ENCODE results near the gene ASB5. TPM values are rescaled to one million over a fixed set of nuclear protein-coding genes. Genes with fewer than 3 reads are reported as not detected.

The ASB5 gene
- polyA plus RNA-seq, 1 donor (not counting 4 experiments of a cell fraction or from before 2014, with no cell fraction given) = not detected

- H4K20me1 ChIP-seq (ENCODE audit: control insufficient read depth, extremely low read depth, insufficient read depth, low read length) = no peaks in the 10 kb centered on the region
- no peak overlapping the region for H3K9ac ChIP-seq (ENCODE audit: control insufficient read depth, extremely low read depth, insufficient read depth, low read length)
- dilution Hi-C loops (cut with MboI; ENCODE audit: extremely low pct_ligation_motif_present, low sequenced_read_pairs) = no loop called here
- no peaks in the 10 kb centered on the region for H3K9me3 ChIP-seq (ENCODE audit: control insufficient read depth, low read depth, low read length)
- H3K4me1 ChIP-seq (ENCODE audit: control insufficient read depth, extremely low read depth, insufficient read depth, low read length) = no peaks in the 10 kb centered on the region
- no peaks in the 10 kb centered on the region for H3K79me2 ChIP-seq (ENCODE audit: control insufficient read depth, insufficient read depth, low read length)
- DNase-seq (ENCODE audit: low read depth, low spot score) = no peak
- no peaks in the 10 kb centered on the region for H3K27me3 ChIP-seq (ENCODE audit: control insufficient read depth, extremely low read depth, insufficient read depth, low read length)
- no peak overlapping the region for H2AFZ ChIP-seq (ENCODE audit: control insufficient read depth, low read length)
- H3K4me2 ChIP-seq (ENCODE audit: control insufficient read depth, extremely low read depth, insufficient read depth, low read depth, low read length) = no peak overlapping the region
- no peak for FAIRE-seq
- no peaks in the 10 kb centered on the region for H3K36me3 ChIP-seq (ENCODE audit: control insufficient read depth in 2 of 2, extremely low read depth in 1 of 2, insufficient read depth in 2 of 2, low read length in 2 of 2)
- H3K9me1 ChIP-seq (ENCODE audit: control insufficient read depth, extremely low read depth, insufficient read depth, low read length) = no peaks in the 10 kb centered on the region
- H3K27ac ChIP-seq (ENCODE audit: control insufficient read depth, insufficient read depth, low read length) = no peak overlapping the region
- H3K4me3 ChIP-seq (ENCODE audit: control insufficient read depth in 2 of 3, extremely low read depth in 1 of 3, insufficient read depth in 2 of 3, low read depth in 1 of 3, low read length in 3 of 3) = no peak overlapping the region
- TF ChIP-seq EZH2 (IDR thresholded peaks at IDR 0.05; ENCODE audit: low read length) (no peak), CTCF (optimal IDR thresholded peaks at IDR 0.05 in 1 of 3, IDR thresholded peaks at IDR 0.05 in 1 of 3, conservative IDR thresholded peaks at IDR 0.05 in 1 of 3; ENCODE audit: extremely low read depth in 1 of 3, insufficient read depth in 2 of 3, low read length in 3 of 3) (no peak)
Observed at GRCh38 chr4:176238826-176239225, 30.2 kb downstream of the ASB5 start.

- Histone ChIP-seq H3K9ac (ENCODE audit: control insufficient read depth, extremely low read depth, insufficient read depth, low read length) (no peak overlapping the region), H3K4me3 (ENCODE audit: control insufficient read depth in 2 of 3, extremely low read depth in 1 of 3, insufficient read depth in 2 of 3, low read depth in 1 of 3, low read length in 3 of 3) (no peak overlapping the region), H4K20me1 (ENCODE audit: control insufficient read depth, extremely low read depth, insufficient read depth, low read length) (no peaks in the 10 kb centered on the region), H3K4me1 (ENCODE audit: control insufficient read depth, extremely low read depth, insufficient read depth, low read length) (no peaks in the 10 kb centered on the region), H3K27me3 (ENCODE audit: control insufficient read depth, extremely low read depth, insufficient read depth, low read length) (no peaks in the 10 kb centered on the region), H3K36me3 (ENCODE audit: control insufficient read depth in 2 of 2, extremely low read depth in 1 of 2, insufficient read depth in 2 of 2, low read length in 2 of 2) (no peaks in the 10 kb centered on the region), H3K4me2 (ENCODE audit: control insufficient read depth, extremely low read depth, insufficient read depth, low read depth, low read length) (no peak overlapping the region), H2AFZ (ENCODE audit: control insufficient read depth, low read length) (no peak overlapping the region), H3K27ac (ENCODE audit: control insufficient read depth, insufficient read depth, low read length) (no peak overlapping the region), H3K9me1 (ENCODE audit: control insufficient read depth, extremely low read depth, insufficient read depth, low read length) (no peaks in the 10 kb centered on the region), H3K9me3 (ENCODE audit: control insufficient read depth, low read depth, low read length) (no peaks in the 10 kb centered on the region), H3K79me2 (ENCODE audit: control insufficient read depth, insufficient read depth, low read length) (no peaks in the 10 kb centered on the region)
- DNase-seq (ENCODE audit: low read depth, low spot score) = no peak
- no peak for FAIRE-seq
- TF ChIP-seq EZH2 (IDR thresholded peaks at IDR 0.05; ENCODE audit: low read length) (no peak), CTCF (optimal IDR thresholded peaks at IDR 0.05 in 1 of 3, IDR thresholded peaks at IDR 0.05 in 1 of 3, conservative IDR thresholded peaks at IDR 0.05 in 1 of 3; ENCODE audit: extremely low read depth in 1 of 3, insufficient read depth in 2 of 3, low read length in 3 of 3) (no peak)
- dilution Hi-C loops (cut with MboI; ENCODE audit: extremely low pct_ligation_motif_present, low sequenced_read_pairs) = no loop called here
Observed at GRCh38 chr4:176238157-176238610, 30.8 kb downstream of the ASB5 start.

Data from keratinocyte (primary cell).